Amniotic epithelial cell (primary cell): ENCODE data around the gene KRTAP10-5.
"Not testable (repeated sequence)": the region's sequence is repeated elsewhere in the genome, so short reads cannot be mapped to it uniquely, and the experiment has no call there.

Experiments used
- DNase-seq: peaks from one replicate; pipeline ENCODE4 v3.0.0-alpha.2; 2010; ENCODE audit warnings: low read depth

The KRTAP10-5 gene

GRCh38 chr21:44590897-44591800 lies 10.7 kb upstream of the KRTAP10-5 start:
- DNase-seq = not testable (repeated sequence)

GRCh38 chr21:44590311-44590721 lies 9.9 kb upstream of the KRTAP10-5 start:
- DNase-seq = no peak

GRCh38 chr21:44589586-44590305 lies 9.3 kb upstream of the KRTAP10-5 start:
- DNase-seq = no peak

GRCh38 chr21:44589094-44589493 lies 8.7 kb upstream of the KRTAP10-5 start:
- DNase-seq = no peak

- no peak for DNase-seq
These were observed 5.5 kb upstream of the KRTAP10-5 start for GRCh38 chr21:44585892-44586291.

- DNase-seq = no peak
These were observed 3.4 kb upstream of the KRTAP10-5 start for GRCh38 chr21:44583800-44584147.

GRCh38 chr21:44583089-44583799 lies 2.8 kb upstream of the KRTAP10-5 start:
- no peak for DNase-seq

GRCh38 chr21:44582055-44582454 lies 1.7 kb upstream of the KRTAP10-5 start:
- DNase-seq = no peak

GRCh38 chr21:44581158-44581557 lies 754 bp upstream of the KRTAP10-5 start:
- no peak for DNase-seq

- DNase-seq = no peak
These were observed 615 bp downstream of the KRTAP10-5 start for GRCh38 chr21:44579833-44580144.

GRCh38 chr21:44579056-44579832 lies 1.2 kb downstream of the KRTAP10-5 start:
- DNase-seq = no peak

- DNase-seq = no peak
These were observed 1.9 kb downstream of the KRTAP10-5 start for GRCh38 chr21:44578371-44579055.

- no peak for DNase-seq
These were observed 4.4 kb downstream of the KRTAP10-5 start for GRCh38 chr21:44576025-44576420.

- DNase-seq = no peak
These were observed 4.9 kb downstream of the KRTAP10-5 start for GRCh38 chr21:44575307-44576024.

GRCh38 chr21:44574457-44575306 lies 5.7 kb downstream of the KRTAP10-5 start:
- no peak for DNase-seq

GRCh38 chr21:44573630-44574456 lies 6.6 kb downstream of the KRTAP10-5 start, which contains the start of gene KRTAP10-4:
Gene KRTAP10-4 (plus strand): TSS chr21:44573729. CDS start chr21:44573759, 30 bp downstream.
- not testable (repeated sequence) for DNase-seq

- no peak for DNase-seq
These were observed 7.3 kb downstream of the KRTAP10-5 start for GRCh38 chr21:44572959-44573583.
